ENCODE measurements around the gene TBC1D5.
A peak's percentile ranks its signal among the peaks of the same experiment; 100 is the strongest.
"Not testable (repeated sequence)": the region's sequence is repeated elsewhere in the genome, so short reads cannot be mapped to it uniquely, and the experiment has no call there.

The TBC1D5 gene, protein sequence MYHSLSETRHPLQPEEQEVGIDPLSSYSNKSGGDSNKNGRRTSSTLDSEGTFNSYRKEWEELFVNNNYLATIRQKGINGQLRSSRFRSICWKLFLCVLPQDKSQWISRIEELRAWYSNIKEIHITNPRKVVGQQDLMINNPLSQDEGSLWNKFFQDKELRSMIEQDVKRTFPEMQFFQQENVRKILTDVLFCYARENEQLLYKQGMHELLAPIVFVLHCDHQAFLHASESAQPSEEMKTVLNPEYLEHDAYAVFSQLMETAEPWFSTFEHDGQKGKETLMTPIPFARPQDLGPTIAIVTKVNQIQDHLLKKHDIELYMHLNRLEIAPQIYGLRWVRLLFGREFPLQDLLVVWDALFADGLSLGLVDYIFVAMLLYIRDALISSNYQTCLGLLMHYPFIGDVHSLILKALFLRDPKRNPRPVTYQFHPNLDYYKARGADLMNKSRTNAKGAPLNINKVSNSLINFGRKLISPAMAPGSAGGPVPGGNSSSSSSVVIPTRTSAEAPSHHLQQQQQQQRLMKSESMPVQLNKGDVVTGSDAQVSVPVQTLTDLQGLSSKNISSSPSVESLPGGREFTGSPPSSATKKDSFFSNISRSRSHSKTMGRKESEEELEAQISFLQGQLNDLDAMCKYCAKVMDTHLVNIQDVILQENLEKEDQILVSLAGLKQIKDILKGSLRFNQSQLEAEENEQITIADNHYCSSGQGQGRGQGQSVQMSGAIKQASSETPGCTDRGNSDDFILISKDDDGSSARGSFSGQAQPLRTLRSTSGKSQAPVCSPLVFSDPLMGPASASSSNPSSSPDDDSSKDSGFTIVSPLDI

GRCh38 chr3:17742102-17742879, at the start of gene TBC1D5:
Gene TBC1D5, minus strand, starts transcription at chr3:17742631. Its CDS starts 234,061 bp downstream, at chr3:17508570.
- Histone ChIP-seq H3K9ac (ENCODE audit: low read length) (peak within 1 kb of the TSS; percentile 86), H3K4me3 (ENCODE audit: low read length) (peak within 1 kb of the TSS; percentile 81), H3K9me3 (ENCODE audit: control insufficient read depth, low read depth, low read length) (no peaks in the 10 kb centered on the region), H3K4me1 (ENCODE audit: control insufficient read depth, low read depth, low read length) (peaks cover 18% of the 10 kb centered on the region), H3K27me3 (ENCODE audit: control insufficient read depth, insufficient read depth, low read length) (no peaks in the 10 kb centered on the region), H3K27ac (ENCODE audit: low read length) (peak within 1 kb of the TSS; percentile 88), H3K36me3 (ENCODE audit: control insufficient read depth, low read depth, low read length) (no peaks in the 10 kb centered on the region)

- no peak overlapping the region for H3K27ac ChIP-seq (ENCODE audit: low read length)
- no peaks in the 10 kb centered on the region for H3K36me3 ChIP-seq (ENCODE audit: control insufficient read depth, low read depth, low read length)
- no peaks in the 10 kb centered on the region for H3K4me1 ChIP-seq (ENCODE audit: control insufficient read depth, low read depth, low read length)
- H3K27me3 ChIP-seq (ENCODE audit: control insufficient read depth, insufficient read depth, low read length): no peaks in the 10 kb centered on the region
- no peaks in the 10 kb centered on the region for H3K9me3 ChIP-seq (ENCODE audit: control insufficient read depth, low read depth, low read length)
- H3K4me3 ChIP-seq (ENCODE audit: low read length): no peak overlapping the region
- no peak overlapping the region for H3K9ac ChIP-seq (ENCODE audit: low read length)
Measured at GRCh38 chr3:17783426-17783825, 41.0 kb upstream of the TBC1D5 start.

DNA sequence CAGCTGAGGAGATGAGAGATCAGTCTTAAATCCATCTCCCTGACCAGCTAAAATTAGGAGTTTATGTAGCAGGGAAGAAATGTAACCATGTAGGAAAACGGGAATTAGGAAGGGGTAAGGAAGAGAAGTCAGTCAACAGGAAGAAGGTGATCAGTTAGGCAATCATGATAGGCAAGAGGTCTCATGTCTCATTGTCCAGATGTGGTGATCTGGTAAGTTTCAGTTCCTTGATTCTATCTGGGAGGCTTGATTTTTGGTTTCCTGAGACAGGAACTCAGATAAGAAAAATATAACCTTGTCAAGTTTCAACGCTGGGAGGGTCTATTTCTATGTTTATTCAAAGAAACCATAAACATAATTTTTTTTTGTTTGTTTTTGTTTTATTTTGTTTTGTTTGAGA, 40.3 kb upstream of the TBC1D5 start:
- H3K4me1 ChIP-seq (ENCODE audit: control insufficient read depth, low read depth, low read length): no peaks in the 10 kb centered on the region
- no peaks in the 10 kb centered on the region for H3K27me3 ChIP-seq (ENCODE audit: control insufficient read depth, insufficient read depth, low read length)
- H3K9ac ChIP-seq (ENCODE audit: low read length): no peak overlapping the region
- H3K4me3 ChIP-seq (ENCODE audit: low read length): no peak overlapping the region
- H3K27ac ChIP-seq (ENCODE audit: low read length): no peak overlapping the region
- no peaks in the 10 kb centered on the region for H3K36me3 ChIP-seq (ENCODE audit: control insufficient read depth, low read depth, low read length)
- no peaks in the 10 kb centered on the region for H3K9me3 ChIP-seq (ENCODE audit: control insufficient read depth, low read depth, low read length)

DNA sequence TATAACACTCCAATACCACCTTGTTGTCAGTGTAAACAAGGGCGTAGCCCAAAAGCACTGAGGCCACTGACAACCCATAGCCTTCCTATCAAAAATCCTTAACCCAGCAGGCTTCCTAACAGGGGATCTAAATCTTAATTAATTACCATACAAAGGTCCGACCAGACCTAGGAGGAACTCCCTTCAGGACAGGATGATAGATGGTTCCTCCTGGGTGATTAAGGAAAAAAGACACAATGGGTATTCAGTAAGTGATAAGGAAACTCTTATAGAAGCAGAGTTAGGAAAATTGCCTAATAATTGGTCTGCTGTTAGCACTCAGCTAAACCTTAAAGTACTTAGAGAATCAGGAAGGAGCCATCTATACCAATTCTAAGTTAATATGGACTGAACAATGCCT, 37.9 kb upstream of the TBC1D5 start:
- not testable (repeated sequence) for H3K27me3 ChIP-seq (ENCODE audit: control insufficient read depth, insufficient read depth, low read length); H3K9me3 ChIP-seq (ENCODE audit: control insufficient read depth, low read depth, low read length); H3K4me1 ChIP-seq (ENCODE audit: control insufficient read depth, low read depth, low read length); H3K9ac ChIP-seq (ENCODE audit: low read length); H3K36me3 ChIP-seq (ENCODE audit: control insufficient read depth, low read depth, low read length); H3K4me3 ChIP-seq (ENCODE audit: low read length); H3K27ac ChIP-seq (ENCODE audit: low read length)

DNA sequence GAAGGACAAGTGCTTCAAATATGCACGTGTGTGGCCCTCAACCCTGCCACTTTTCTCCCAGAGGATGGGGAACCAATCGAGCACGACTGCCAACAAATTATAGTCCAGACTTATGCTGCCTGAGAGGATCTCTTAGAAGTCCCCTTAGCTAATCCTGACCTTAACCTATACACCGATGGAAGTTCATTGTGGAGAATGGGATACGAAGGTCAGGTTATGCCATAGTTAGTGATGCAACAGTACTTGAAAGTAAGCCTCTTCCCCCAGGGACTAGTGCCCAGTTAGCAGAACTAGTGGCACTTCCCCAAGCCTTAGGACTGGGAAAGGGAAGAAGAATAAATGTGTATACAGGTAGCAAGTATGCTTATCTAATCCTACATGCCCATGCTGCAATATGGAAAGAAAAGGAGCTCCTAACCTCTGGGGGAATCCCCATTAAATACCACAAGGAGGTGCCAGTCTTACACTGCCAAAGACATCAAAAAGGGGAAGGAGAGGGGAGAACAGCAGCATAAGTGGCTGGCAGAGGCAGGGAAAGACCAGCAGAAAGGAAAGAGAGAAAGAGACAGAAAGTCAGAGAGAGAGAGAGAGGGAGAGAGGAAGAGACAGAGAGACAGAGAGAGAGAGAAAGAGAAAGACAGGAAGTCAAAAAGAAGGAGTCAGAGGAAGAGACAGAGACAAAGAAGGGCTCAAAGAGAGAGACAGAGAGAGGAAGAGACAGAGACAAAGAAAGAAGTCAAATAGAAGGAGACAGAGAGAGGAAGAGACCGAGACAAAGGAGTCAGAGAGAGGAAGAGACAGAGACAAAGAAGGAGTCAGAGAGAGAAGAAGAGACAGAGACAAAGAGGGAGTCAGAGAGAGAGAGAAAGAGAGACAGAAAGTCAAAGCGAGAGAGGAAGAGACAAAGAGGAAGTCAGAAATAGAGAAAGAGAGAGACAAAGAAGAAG, 37.1 kb upstream of the TBC1D5 start:
- H3K36me3 ChIP-seq (ENCODE audit: control insufficient read depth, low read depth, low read length); H3K9ac ChIP-seq (ENCODE audit: low read length); H3K4me3 ChIP-seq (ENCODE audit: low read length); H3K4me1 ChIP-seq (ENCODE audit: control insufficient read depth, low read depth, low read length); H3K27ac ChIP-seq (ENCODE audit: low read length); H3K9me3 ChIP-seq (ENCODE audit: control insufficient read depth, low read depth, low read length); H3K27me3 ChIP-seq (ENCODE audit: control insufficient read depth, insufficient read depth, low read length): not testable (repeated sequence)

GRCh38 chr3:17777326-17777725, 34.9 kb upstream of the TBC1D5 start:
- not testable (repeated sequence) for H3K27me3 ChIP-seq (ENCODE audit: control insufficient read depth, insufficient read depth, low read length); H3K4me1 ChIP-seq (ENCODE audit: control insufficient read depth, low read depth, low read length); H3K9me3 ChIP-seq (ENCODE audit: control insufficient read depth, low read depth, low read length); H3K36me3 ChIP-seq (ENCODE audit: control insufficient read depth, low read depth, low read length); H3K9ac ChIP-seq (ENCODE audit: low read length); H3K27ac ChIP-seq (ENCODE audit: low read length); H3K4me3 ChIP-seq (ENCODE audit: low read length)

DNA sequence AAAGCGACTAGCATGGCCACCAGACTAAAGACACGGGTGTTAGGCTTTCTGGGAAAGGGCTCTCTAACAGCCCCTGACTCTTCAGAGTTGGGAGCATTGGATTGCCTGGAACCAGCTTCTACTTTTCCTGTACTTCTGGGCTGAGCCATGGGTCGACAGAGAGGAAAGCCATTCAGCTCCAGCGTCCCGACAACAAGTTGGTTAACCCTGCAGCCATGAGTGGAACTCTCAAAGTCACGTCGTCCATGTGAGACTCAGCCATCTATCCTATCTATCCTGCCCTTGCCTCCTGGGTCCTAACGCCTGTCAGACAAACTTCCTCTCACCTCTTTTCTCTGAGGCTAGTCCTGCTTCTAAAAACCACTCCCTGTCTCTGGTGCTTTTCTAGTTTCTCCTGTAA, 32.6 kb upstream of the TBC1D5 start:
- H3K27ac ChIP-seq (ENCODE audit: low read length): no peak overlapping the region
- H3K9ac ChIP-seq (ENCODE audit: low read length): no peak overlapping the region
- no peaks in the 10 kb centered on the region for H3K27me3 ChIP-seq (ENCODE audit: control insufficient read depth, insufficient read depth, low read length)
- no peaks in the 10 kb centered on the region for H3K4me1 ChIP-seq (ENCODE audit: control insufficient read depth, low read depth, low read length)
- no peak overlapping the region for H3K4me3 ChIP-seq (ENCODE audit: low read length)
- no peaks in the 10 kb centered on the region for H3K9me3 ChIP-seq (ENCODE audit: control insufficient read depth, low read depth, low read length)
- no peaks in the 10 kb centered on the region for H3K36me3 ChIP-seq (ENCODE audit: control insufficient read depth, low read depth, low read length)

DNA sequence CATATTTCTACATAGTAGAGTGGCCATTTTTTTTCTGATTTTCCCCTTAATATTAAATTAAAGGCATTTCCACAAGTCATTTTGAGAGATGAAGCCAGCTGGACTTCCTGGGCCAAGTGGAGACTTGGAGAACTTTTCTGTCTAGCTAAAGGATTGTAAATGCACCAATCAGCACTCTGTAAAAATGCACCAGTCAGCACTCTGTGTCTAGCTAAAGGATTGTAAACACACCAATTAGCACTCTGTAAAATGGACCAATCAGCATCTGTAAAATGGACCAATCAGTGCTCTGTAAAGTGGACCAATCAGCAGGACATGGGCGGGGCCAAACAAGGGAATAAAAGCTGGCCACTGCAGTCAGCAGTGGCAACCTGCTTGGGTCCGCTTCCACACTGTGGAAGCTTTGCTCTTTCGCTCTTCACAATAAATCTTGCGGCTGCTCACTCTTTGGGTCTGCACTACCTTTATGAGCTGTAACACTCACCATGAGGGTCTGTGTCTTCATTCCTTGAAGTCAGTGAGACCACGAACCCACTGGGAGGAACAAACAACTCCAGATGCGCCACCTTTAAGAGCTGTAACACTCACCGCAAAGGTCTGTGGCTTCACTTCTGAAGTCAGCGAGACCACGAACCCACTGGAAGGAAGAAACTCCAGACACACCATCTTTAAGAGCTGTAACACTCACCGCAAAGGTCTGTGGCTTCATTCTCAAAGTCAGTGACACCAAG, 31.9 kb upstream of the TBC1D5 start:
- H3K27me3 ChIP-seq (ENCODE audit: control insufficient read depth, insufficient read depth, low read length); H3K4me3 ChIP-seq (ENCODE audit: low read length); H3K27ac ChIP-seq (ENCODE audit: low read length); H3K9ac ChIP-seq (ENCODE audit: low read length); H3K36me3 ChIP-seq (ENCODE audit: control insufficient read depth, low read depth, low read length); H3K4me1 ChIP-seq (ENCODE audit: control insufficient read depth, low read depth, low read length); H3K9me3 ChIP-seq (ENCODE audit: control insufficient read depth, low read depth, low read length): not testable (repeated sequence)

- H3K9ac ChIP-seq (ENCODE audit: low read length): no peak overlapping the region
- no peaks in the 10 kb centered on the region for H3K4me1 ChIP-seq (ENCODE audit: control insufficient read depth, low read depth, low read length)
- no peak overlapping the region for H3K4me3 ChIP-seq (ENCODE audit: low read length)
- no peaks in the 10 kb centered on the region for H3K36me3 ChIP-seq (ENCODE audit: control insufficient read depth, low read depth, low read length)
- no peak overlapping the region for H3K27ac ChIP-seq (ENCODE audit: low read length)
- H3K9me3 ChIP-seq (ENCODE audit: control insufficient read depth, low read depth, low read length): no peaks in the 10 kb centered on the region
- no peaks in the 10 kb centered on the region for H3K27me3 ChIP-seq (ENCODE audit: control insufficient read depth, insufficient read depth, low read length)
Measured at GRCh38 chr3:17772556-17772955, 30.1 kb upstream of the TBC1D5 start.

DNA sequence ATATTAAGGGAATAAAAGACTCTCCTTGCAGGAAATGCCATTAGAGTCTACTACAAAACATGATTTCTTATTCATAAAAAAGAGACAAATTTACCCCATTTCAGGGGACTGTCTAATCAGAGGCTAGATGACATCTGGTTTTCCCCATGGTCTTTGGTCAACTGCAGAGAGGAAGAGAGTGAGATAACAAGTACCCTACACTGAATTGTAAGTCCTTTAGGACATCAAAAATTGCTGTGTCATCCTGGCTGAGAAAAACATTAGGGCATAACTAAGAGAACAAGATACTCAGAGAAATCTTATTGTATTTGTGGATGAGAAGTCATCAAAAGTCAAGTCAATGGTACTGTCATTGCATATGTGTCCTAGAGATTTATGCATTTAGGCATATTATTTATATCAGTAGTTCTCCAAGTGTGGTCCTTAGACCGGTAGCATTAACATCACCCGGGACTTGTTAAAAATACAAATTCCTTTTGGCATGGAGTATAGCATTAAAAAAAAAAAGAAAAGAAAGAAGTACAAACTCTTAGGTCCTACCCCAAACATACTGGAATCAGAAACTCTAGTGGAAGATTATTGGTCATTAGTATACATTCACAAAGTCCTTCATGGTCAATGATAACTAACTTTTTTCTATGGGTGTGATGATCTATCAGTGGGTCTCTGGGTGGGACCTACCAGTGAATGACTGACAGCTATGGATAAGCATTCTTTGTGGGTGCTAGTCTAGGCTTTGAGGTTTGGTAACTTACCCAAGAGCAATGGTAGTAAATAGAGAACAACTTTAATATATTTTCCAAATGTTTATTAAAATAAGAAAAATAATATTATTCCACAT, 29.0 kb upstream of the TBC1D5 start:
- Histone ChIP-seq H3K36me3 (ENCODE audit: control insufficient read depth, low read depth, low read length) (no peaks in the 10 kb centered on the region), H3K4me1 (ENCODE audit: control insufficient read depth, low read depth, low read length) (no peaks in the 10 kb centered on the region), H3K27me3 (ENCODE audit: control insufficient read depth, insufficient read depth, low read length) (no peaks in the 10 kb centered on the region), H3K27ac (ENCODE audit: low read length) (no peak overlapping the region), H3K9me3 (ENCODE audit: control insufficient read depth, low read depth, low read length) (no peaks in the 10 kb centered on the region), H3K9ac (ENCODE audit: low read length) (no peak overlapping the region), H3K4me3 (ENCODE audit: low read length) (no peak overlapping the region)
